Breast epithelium (tissue), 3 donors: ENCODE results near the gene DOLPP1.

ENCODE experiments used
- CTCF ChIP-seq, 3 donors: fragments of 450-650 bp; IDR thresholded peaks; one replicate each; pipeline ENCODE4 v1.5.1; 2016 to 2017; ENCODE audit warnings: antibody characterized with exemption in 3 of 3, mild to moderate bottlenecking in 3 of 3, moderate library complexity in 3 of 3
- POLR2A ChIP-seq: fragments of 450-650 bp; IDR thresholded peaks from one replicate; pipeline ENCODE4 v1.6.1; 2016; ENCODE audit warnings: antibody characterized with exemption, mild to moderate bottlenecking, moderate library complexity
- POLR2AphosphoS5 ChIP-seq, 3 donors: sonication (generic); formaldehyde crosslinking; IDR thresholded peaks; one replicate each; pipeline ENCODE4 v1.6.1; 2017; ENCODE audit warnings: antibody characterized with exemption in 3 of 3

DNA sequence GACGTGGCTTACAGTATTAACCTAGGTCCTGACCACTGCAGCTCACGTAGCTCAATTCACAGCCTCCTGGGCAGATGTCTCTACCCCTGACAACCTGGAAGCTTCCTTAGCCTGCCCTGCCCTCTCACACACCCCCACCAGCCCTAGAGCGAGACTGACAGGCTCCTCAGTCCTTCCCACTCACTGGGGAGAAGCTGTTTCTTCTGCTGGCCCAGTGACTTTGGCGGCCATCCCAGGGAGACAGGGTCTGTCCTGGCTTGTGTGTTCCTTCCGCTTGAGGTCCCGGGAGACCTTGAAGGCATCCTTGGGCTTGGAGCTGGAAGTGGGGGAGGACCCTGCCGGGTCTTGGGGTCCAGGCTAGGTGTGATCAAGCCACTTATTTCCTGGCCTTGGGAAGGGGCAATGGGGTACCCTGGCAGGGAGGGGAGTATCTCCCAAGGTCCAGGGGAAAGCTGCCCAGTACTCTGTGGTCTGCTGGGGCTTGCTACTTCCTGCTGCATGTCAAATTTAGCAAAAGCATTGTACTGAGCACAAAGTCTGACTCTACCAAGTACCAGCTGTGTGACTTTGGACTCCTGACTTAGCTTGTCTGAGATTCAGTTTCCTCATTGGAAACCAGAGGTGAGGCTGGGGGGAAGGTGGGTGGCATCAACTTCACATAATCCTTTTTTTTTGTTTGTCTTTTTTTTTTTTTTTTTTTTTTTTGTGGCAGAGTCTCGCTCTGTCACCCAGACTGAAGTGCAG lies 42.6 kb upstream of the DOLPP1 start:
- TF ChIP-seq CTCF (IDR thresholded peaks at IDR 0.05) (no peak), POLR2AphosphoS5 (IDR thresholded peaks at IDR 0.05) (no peak), POLR2A (no peak)
